ENCODE results near the gene GAB1. TPM values are rescaled to one million over a fixed set of nuclear protein-coding genes. Genes with fewer than 3 reads are reported as not detected.
A peak's percentile ranks its signal among the peaks of the same experiment; 100 is the strongest.

GAB1 gene
- total RNA-seq, 2 donors from 2014 or later: 65.4 to 81.7 TPM

DNA sequence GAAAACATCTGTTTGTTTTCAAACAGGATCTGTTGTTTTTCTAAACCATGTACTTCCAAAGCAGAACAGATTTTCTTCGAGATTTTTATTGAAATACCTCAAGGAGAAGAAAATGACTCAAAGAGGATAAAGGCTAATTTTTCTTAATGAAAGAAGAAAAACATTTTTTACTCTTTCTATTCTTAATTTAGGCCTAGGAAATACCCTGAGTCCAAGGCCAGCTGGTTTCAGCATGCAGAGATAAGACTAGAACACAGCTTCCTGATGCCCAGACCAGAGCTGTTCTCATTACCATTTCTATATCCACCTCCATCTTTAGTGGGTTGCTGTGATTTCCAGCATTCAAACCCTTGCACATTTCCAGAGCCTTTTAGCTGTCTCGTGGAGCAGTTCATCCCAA, 18.3 kb downstream of the GAB1 start:
- TF ChIP-seq, protein P1, sequence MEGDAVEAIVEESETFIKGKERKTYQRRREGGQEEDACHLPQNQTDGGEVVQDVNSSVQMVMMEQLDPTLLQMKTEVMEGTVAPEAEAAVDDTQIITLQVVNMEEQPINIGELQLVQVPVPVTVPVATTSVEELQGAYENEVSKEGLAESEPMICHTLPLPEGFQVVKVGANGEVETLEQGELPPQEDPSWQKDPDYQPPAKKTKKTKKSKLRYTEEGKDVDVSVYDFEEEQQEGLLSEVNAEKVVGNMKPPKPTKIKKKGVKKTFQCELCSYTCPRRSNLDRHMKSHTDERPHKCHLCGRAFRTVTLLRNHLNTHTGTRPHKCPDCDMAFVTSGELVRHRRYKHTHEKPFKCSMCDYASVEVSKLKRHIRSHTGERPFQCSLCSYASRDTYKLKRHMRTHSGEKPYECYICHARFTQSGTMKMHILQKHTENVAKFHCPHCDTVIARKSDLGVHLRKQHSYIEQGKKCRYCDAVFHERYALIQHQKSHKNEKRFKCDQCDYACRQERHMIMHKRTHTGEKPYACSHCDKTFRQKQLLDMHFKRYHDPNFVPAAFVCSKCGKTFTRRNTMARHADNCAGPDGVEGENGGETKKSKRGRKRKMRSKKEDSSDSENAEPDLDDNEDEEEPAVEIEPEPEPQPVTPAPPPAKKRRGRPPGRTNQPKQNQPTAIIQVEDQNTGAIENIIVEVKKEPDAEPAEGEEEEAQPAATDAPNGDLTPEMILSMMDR (IDR thresholded peaks at IDR 0.05): no peak
- Histone ChIP-seq H3K4me1 (peaks cover 0 to 16% of the 10 kb centered on the region in 2 donors), H3K4me3 (no peak overlapping the region), H3K9me3 (no peaks in the 10 kb centered on the region), H3K27ac (peak overlapping the region in 1 of 2 donors; percentile 60), H3K36me3 (no peaks in the 10 kb centered on the region), H3K27me3 (no peaks in the 10 kb centered on the region)
- DNase-seq (ENCODE audit: low spot score): no peak

DNA sequence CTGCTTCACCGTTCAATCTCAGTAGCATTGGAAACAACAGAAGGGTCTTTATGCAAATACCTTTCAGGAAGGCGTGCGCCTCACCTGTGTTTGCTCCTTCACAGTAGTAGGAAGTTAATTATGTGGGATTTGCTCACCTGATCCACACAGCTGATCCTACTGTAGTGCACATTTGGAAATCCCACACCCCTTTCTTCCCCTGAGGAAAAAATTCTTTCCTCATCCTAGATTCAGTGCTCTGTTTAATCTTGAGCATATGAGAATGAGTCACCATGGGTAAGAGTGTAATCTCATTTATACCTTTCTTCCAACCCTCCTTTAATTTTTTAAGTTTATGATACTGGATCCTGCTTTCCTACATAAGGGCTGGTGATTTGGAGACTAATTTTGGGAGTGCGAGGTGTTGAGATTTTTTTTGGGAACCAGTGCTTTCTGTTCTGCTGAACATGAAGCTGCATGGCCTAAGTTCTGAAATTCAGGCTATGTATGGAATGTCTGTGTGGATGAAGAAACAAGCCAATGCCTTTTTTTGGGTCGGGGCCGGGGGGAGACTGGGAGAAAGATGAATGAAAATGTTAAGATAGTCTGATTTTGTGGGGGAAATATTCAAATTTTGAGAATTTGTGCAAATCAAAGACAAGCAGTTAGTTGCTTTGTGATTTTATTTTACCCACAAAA, 19.0 kb downstream of the GAB1 start:
- Histone ChIP-seq H3K27me3 (no peaks in the 10 kb centered on the region), H3K4me3 (no peak overlapping the region), H3K4me1 (peaks cover 0 to 22% of the 10 kb centered on the region in 2 donors), H3K36me3 (no peaks in the 10 kb centered on the region), H3K9me3 (no peaks in the 10 kb centered on the region), H3K27ac (peak overlapping the region in 1 of 2 donors; percentile 60)
- TF ChIP-seq, protein P1 (IDR thresholded peaks at IDR 0.05): no peak
- DNase-seq (ENCODE audit: low spot score): no peak

DNA sequence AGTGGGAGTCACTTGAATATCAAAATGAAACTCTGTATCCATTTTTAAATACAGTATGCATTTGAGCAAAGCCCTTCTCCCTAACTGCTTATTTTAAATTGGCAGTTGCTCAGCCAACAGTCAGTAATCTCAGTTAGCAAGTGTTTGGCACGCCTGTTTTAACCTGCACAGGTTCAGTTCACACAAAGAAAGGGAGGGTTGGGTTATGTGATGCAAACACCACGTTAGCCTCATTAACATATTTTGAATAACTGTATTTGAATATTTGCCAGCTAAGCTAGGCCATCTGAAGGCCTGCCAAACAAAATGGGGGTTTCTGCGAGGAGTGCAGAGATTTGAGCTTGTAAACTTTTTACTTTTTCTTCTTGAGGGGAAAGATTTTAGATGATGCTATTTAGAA, 19.8 kb downstream of the GAB1 start:
- Histone ChIP-seq H3K4me3 (no peak overlapping the region), H3K27ac (peak overlapping the region in 1 of 2 donors; percentile 8), H3K36me3 (no peaks in the 10 kb centered on the region), H3K9me3 (no peaks in the 10 kb centered on the region), H3K4me1 (peaks cover 0 to 31% of the 10 kb centered on the region in 2 donors), H3K27me3 (no peaks in the 10 kb centered on the region)
- TF ChIP-seq, protein P1 (IDR thresholded peaks at IDR 0.05): no peak
- DNase-seq (ENCODE audit: low spot score): no peak

DNA sequence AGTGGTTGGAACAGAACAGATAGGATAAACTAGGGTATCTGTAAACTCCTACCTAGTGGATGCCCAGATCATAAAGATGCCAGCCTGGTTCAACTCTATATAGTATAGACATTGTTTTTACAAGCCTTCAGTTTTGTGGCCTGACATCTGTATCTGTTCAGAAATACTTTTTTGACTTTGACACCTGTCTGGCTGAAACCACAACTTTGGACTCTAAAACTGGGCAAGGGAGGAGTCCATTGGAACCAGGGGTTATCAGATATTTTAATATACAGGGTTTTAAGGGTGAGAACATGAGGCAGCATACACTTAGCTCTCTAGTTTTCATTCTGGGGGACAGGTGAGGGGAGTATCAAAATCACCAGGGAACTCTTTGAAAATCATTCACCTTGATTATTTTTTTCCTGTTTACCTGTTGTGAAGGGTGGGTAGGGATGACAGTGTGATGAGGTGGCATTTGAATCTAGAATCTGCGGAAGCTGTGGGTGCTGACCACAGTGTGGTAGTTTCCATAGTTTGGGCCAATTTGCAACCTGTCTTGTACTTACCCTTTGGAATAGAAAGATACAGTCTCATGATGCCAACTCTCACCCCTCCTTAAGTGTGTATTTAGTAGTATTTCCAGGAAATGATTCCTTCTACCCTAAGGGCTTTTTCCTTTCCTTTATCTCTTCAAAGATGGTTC, 20.6 kb downstream of the GAB1 start:
- no peak for DNase-seq (ENCODE audit: low spot score)
- TF ChIP-seq, protein P1 (IDR thresholded peaks at IDR 0.05): no peak
- Histone ChIP-seq H3K4me1 (peaks cover 0 to 38% of the 10 kb centered on the region in 2 donors), H3K9me3 (no peaks in the 10 kb centered on the region), H3K27ac (peak overlapping the region in 1 of 2 donors; percentile 8), H3K36me3 (no peaks in the 10 kb centered on the region), H3K4me3 (no peak overlapping the region), H3K27me3 (no peaks in the 10 kb centered on the region)

DNA sequence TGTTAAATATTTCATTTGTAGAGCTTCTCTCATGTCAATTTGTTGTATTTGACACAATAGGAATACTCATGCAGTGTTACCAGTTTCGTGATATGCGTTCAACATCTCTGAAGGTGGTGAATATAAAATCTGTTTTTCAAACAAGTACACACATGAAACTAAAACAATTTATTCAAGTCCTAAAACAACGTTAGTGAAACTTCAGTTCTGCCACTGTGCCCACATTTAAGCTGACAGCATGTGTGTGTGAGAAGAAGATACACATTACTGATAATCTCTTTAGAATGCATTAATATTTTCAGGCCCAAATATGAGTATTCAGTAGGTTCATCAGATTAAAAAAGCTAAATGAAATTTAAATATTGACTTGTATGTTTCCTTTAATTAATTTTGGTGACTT, 21.7 kb downstream of the GAB1 start:
- H3K36me3 ChIP-seq: no peaks in the 10 kb centered on the region
- DNase-seq (ENCODE audit: low spot score): no peak
- no peak overlapping the region for H3K27ac ChIP-seq
- peaks cover 0 to 47% of the 10 kb centered on the region in 2 donors for H3K4me1 ChIP-seq
- H3K27me3 ChIP-seq: no peaks in the 10 kb centered on the region
- no peak overlapping the region for H3K4me3 ChIP-seq
- TF ChIP-seq, protein P1 (IDR thresholded peaks at IDR 0.05): no peak
- H3K9me3 ChIP-seq: no peaks in the 10 kb centered on the region
